ENCODE results near the gene RXFP1.

Gene RXFP1

GRCh38 chr4:158673633-158674032, 152.0 kb downstream of the RXFP1 start:
- no peak overlapping the region for H3K4me3 ChIP-seq (ENCODE audit: low read length)
- no peak for DNase-seq (ENCODE audit: low read depth)
- no peak for TF ChIP-seq CTCF (IDR thresholded peaks at IDR 0.05; ENCODE audit: insufficient read depth, low read depth, low read length, missing control alignments)

GRCh38 chr4:158676076-158676475, 154.4 kb downstream of the RXFP1 start:
- H3K4me3 ChIP-seq (ENCODE audit: low read length) = no peak overlapping the region
- no peak for TF ChIP-seq CTCF (IDR thresholded peaks at IDR 0.05; ENCODE audit: insufficient read depth, low read depth, low read length, missing control alignments)
- DNase-seq (ENCODE audit: low read depth) = no peak

- DNase-seq (ENCODE audit: low read depth) = no peak
- no peak overlapping the region for H3K4me3 ChIP-seq (ENCODE audit: low read length)
- TF ChIP-seq CTCF (IDR thresholded peaks at IDR 0.05; ENCODE audit: insufficient read depth, low read depth, low read length, missing control alignments) = no peak
Observed at GRCh38 chr4:158678767-158679166, 157.1 kb downstream of the RXFP1 start.

GRCh38 chr4:158681629-158682028, 159.9 kb downstream of the RXFP1 start:
- no peak for TF ChIP-seq CTCF (IDR thresholded peaks at IDR 0.05; ENCODE audit: insufficient read depth, low read depth, low read length, missing control alignments)
- no peak overlapping the region for H3K4me3 ChIP-seq (ENCODE audit: low read length)
- no peak for DNase-seq (ENCODE audit: low read depth)

GRCh38 chr4:158682066-158682465, 160.4 kb downstream of the RXFP1 start:
- DNase-seq (ENCODE audit: low read depth) = no peak
- H3K4me3 ChIP-seq (ENCODE audit: low read length) = no peak overlapping the region
- TF ChIP-seq CTCF (IDR thresholded peaks at IDR 0.05; ENCODE audit: insufficient read depth, low read depth, low read length, missing control alignments) = no peak

- no peak for TF ChIP-seq CTCF (IDR thresholded peaks at IDR 0.05; ENCODE audit: insufficient read depth, low read depth, low read length, missing control alignments)
- H3K4me3 ChIP-seq (ENCODE audit: low read length) = no peak overlapping the region
- no peak for DNase-seq (ENCODE audit: low read depth)
Observed at GRCh38 chr4:158688813-158689212, 167.1 kb downstream of the RXFP1 start.

Measured in epithelial cell of esophagus (primary cell).